Stimulated activated CD8-positive, alpha-beta memory T cell treated with anti-CD3 and anti-CD28 coated beads, Interleukin-15, amount 100 ng/mL, for 4 hours (primary cell): ENCODE data around the gene RNF25.

Experiments used
- DNase-seq, 2 donors: peaks; one replicate each; pipeline ENCODE4 v3.0.0-alpha.2; 2020; ENCODE audit warnings: low read depth in 2 of 2

RNF25 gene

GRCh38 chr2:218623366-218623705, 48.5 kb downstream of the RNF25 start:
- DNase-seq: no peak

- no peak for DNase-seq
Observed at GRCh38 chr2:218622606-218623365, 49.0 kb downstream of the RNF25 start.

- DNase-seq: no peak
Observed at GRCh38 chr2:218621007-218621406, 50.8 kb downstream of the RNF25 start.

- DNase-seq: no peak
Observed at GRCh38 chr2:218618102-218618860, 53.5 kb downstream of the RNF25 start.

- no peak for DNase-seq
Observed at GRCh38 chr2:218615868-218616315, 55.9 kb downstream of the RNF25 start.
